Measurements from ENCODE around the gene SPG11.

Gene SPG11

DNA sequence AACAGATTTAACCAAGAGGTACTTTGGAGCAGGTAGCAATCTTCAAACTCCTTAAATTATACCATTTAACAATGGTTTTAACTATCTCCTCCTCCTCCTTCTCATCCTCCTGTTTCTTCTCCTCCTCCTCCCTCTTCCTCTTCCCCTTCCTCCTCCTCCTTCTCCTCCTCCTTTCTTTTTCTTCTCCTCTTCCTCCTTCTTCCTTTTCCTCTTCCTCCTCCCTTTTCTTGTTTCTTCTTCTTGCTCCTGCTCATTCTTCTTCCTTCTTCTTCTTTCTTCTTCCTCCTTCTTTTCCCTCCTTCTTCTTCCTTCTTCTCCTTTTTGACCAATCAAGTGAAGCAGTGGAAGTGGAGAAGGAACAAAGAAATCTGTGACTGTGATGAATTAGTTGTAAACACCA lies 33.6 kb upstream of the SPG11 start:
- Histone ChIP-seq H3K18ac (ENCODE audit: low read length) (no peak overlapping the region), H3K9me3 (replicated peaks in 1 of 2; ENCODE audit: control insufficient read depth in 2 of 2, insufficient read depth in 1 of 2, low read depth in 1 of 2, low read length in 2 of 2) (no peaks in the 10 kb centered on the region), H2BK120ac (ENCODE audit: low read depth, low read length) (no peak overlapping the region), H3K36me3 (replicated peaks in 1 of 2; ENCODE audit: control insufficient read depth in 2 of 2, insufficient read depth in 2 of 2, low read length in 2 of 2) (no peaks in the 10 kb centered on the region), H3K4ac (ENCODE audit: low read length) (no peak overlapping the region), H3K4me2 (ENCODE audit: insufficient read depth, low read length, poor library complexity, severe bottlenecking) (no peak overlapping the region), H4K8ac (ENCODE audit: low read depth, low read length) (no peak overlapping the region), H3K4me3 (ENCODE audit: low read length in 2 of 2) (no peak overlapping the region), H3K23ac (ENCODE audit: low read depth, low read length, poor library complexity) (no peak overlapping the region), H3K27me3 (ENCODE audit: control insufficient read depth in 3 of 3, insufficient read depth in 3 of 3, low read depth in 1 of 3, low read length in 3 of 3) (peaks cover 0 to 17% (median 0%) of the 10 kb centered on the region in 3 experiments), H3K79me1 (ENCODE audit: low read depth, low read length) (no peaks in the 10 kb centered on the region), H2BK5ac (ENCODE audit: low read length) (no peak overlapping the region), H3K9ac (ENCODE audit: low read depth, low read length, poor library complexity) (no peak overlapping the region), H3K27ac (replicated peaks; ENCODE audit: low read length) (no peak overlapping the region), H3K14ac (ENCODE audit: low read length) (no peak overlapping the region), H4K91ac (ENCODE audit: low read depth, low read length, poor library complexity) (no peak overlapping the region), H2BK15ac (ENCODE audit: low read length) (no peak overlapping the region), H2AFZ (ENCODE audit: low read length) (no peak overlapping the region), H3K4me1 (ENCODE audit: control insufficient read depth in 2 of 2, insufficient read depth in 1 of 2, low read depth in 1 of 2, low read length in 2 of 2) (no peaks in the 10 kb centered on the region), H2BK12ac (ENCODE audit: low read length) (no peak overlapping the region), H2AK5ac (ENCODE audit: low read depth, low read length) (no peak overlapping the region)
- DNase-seq (ENCODE audit: low spot score): no peak

DNA sequence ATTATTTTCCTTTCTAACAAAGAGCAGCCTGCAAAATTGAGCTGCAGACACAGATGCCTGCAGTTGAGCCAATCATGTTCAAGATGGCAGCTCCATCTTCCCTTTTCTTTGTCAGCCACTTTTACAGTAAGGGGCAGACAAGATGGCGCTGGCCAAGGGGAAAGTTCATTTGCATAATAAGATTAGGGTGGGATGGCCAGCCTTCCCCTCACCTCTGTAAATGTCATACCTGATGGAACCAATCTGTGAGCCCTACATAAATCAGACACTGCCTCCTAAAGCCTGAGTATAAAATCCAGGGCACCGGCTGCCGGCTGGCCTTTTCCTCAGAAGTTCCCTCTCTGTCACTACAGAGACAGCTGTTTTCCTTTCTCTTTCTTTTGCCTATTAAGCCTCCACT lies 31.8 kb upstream of the SPG11 start:
- Histone ChIP-seq H2BK5ac (ENCODE audit: low read length) (no peak overlapping the region), H3K23ac (ENCODE audit: low read depth, low read length, poor library complexity) (no peak overlapping the region), H2AK5ac (ENCODE audit: low read depth, low read length) (no peak overlapping the region), H2BK120ac (ENCODE audit: low read depth, low read length) (no peak overlapping the region), H3K4me2 (ENCODE audit: insufficient read depth, low read length, poor library complexity, severe bottlenecking) (no peak overlapping the region), H3K4ac (ENCODE audit: low read length) (no peak overlapping the region), H3K4me1 (ENCODE audit: control insufficient read depth in 2 of 2, insufficient read depth in 1 of 2, low read depth in 1 of 2, low read length in 2 of 2) (no peaks in the 10 kb centered on the region), H3K79me1 (ENCODE audit: low read depth, low read length) (no peaks in the 10 kb centered on the region), H3K14ac (ENCODE audit: low read length) (no peak overlapping the region), H3K4me3 (ENCODE audit: low read length in 2 of 2) (no peak overlapping the region), H4K91ac (ENCODE audit: low read depth, low read length, poor library complexity) (no peak overlapping the region), H2AFZ (ENCODE audit: low read length) (peak overlapping the region; percentile 67), H3K18ac (ENCODE audit: low read length) (no peak overlapping the region), H3K9me3 (replicated peaks in 1 of 2; ENCODE audit: control insufficient read depth in 2 of 2, insufficient read depth in 1 of 2, low read depth in 1 of 2, low read length in 2 of 2) (no peaks in the 10 kb centered on the region), H2BK12ac (ENCODE audit: low read length) (no peak overlapping the region), H4K8ac (ENCODE audit: low read depth, low read length) (no peak overlapping the region), H2BK15ac (ENCODE audit: low read length) (no peak overlapping the region), H3K27ac (replicated peaks; ENCODE audit: low read length) (no peak overlapping the region), H3K9ac (ENCODE audit: low read depth, low read length, poor library complexity) (no peak overlapping the region), H3K27me3 (ENCODE audit: control insufficient read depth in 3 of 3, insufficient read depth in 3 of 3, low read depth in 1 of 3, low read length in 3 of 3) (peaks cover 0 to 17% (median 0%) of the 10 kb centered on the region in 3 experiments), H3K36me3 (replicated peaks in 1 of 2; ENCODE audit: control insufficient read depth in 2 of 2, insufficient read depth in 2 of 2, low read length in 2 of 2) (no peaks in the 10 kb centered on the region)
- WGBS, 2 donors (ENCODE audit: extremely low coverage in 2 of 2, insufficient read length in 2 of 2, insufficient replicate concordance in 1 of 2): no CpG with 5 or more reads among the region's 3 CpGs
- DNase-seq (ENCODE audit: low spot score): no peak

DNA sequence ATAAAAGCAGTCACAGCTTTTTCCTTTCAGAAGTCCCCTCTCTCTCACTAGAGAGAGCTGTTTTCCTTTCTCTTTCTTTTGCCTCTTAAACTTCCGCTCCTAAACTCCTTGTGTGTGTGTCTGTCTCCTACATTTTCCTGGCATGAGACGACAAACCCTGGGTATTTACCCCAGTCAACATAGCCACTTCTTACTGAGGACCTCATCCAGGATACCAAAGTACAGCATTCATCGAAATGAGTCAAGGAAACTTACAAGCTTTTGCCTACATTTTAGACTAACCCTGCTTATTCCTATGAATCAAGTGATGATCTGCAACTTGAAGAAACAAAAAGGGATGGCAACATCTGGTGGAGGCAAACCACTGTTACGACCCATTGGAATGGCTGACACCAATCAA lies 31.0 kb upstream of the SPG11 start:
- Histone ChIP-seq H2BK15ac (ENCODE audit: low read length) (no peak overlapping the region), H3K4me1 (ENCODE audit: control insufficient read depth in 2 of 2, insufficient read depth in 1 of 2, low read depth in 1 of 2, low read length in 2 of 2) (no peaks in the 10 kb centered on the region), H3K4me2 (ENCODE audit: insufficient read depth, low read length, poor library complexity, severe bottlenecking) (no peak overlapping the region), H3K23ac (ENCODE audit: low read depth, low read length, poor library complexity) (no peak overlapping the region), H2BK5ac (ENCODE audit: low read length) (no peak overlapping the region), H3K36me3 (replicated peaks in 1 of 2; ENCODE audit: control insufficient read depth in 2 of 2, insufficient read depth in 2 of 2, low read length in 2 of 2) (no peaks in the 10 kb centered on the region), H2AFZ (ENCODE audit: low read length) (peak overlapping the region; percentile 22), H3K9ac (ENCODE audit: low read depth, low read length, poor library complexity) (no peak overlapping the region), H3K27ac (replicated peaks; ENCODE audit: low read length) (no peak overlapping the region), H3K79me1 (ENCODE audit: low read depth, low read length) (no peaks in the 10 kb centered on the region), H3K27me3 (ENCODE audit: control insufficient read depth in 3 of 3, insufficient read depth in 3 of 3, low read depth in 1 of 3, low read length in 3 of 3) (peaks cover 0 to 17% (median 0%) of the 10 kb centered on the region in 3 experiments), H3K4me3 (ENCODE audit: low read length in 2 of 2) (no peak overlapping the region), H3K18ac (ENCODE audit: low read length) (no peak overlapping the region), H2AK5ac (ENCODE audit: low read depth, low read length) (no peak overlapping the region), H4K8ac (ENCODE audit: low read depth, low read length) (no peak overlapping the region), H3K4ac (ENCODE audit: low read length) (no peak overlapping the region), H3K9me3 (replicated peaks in 1 of 2; ENCODE audit: control insufficient read depth in 2 of 2, insufficient read depth in 1 of 2, low read depth in 1 of 2, low read length in 2 of 2) (no peaks in the 10 kb centered on the region), H2BK12ac (ENCODE audit: low read length) (no peak overlapping the region), H2BK120ac (ENCODE audit: low read depth, low read length) (no peak overlapping the region), H4K91ac (ENCODE audit: low read depth, low read length, poor library complexity) (no peak overlapping the region), H3K14ac (ENCODE audit: low read length) (no peak overlapping the region)
- no CpG with 5 or more reads among the region's 4 CpGs for WGBS, 2 donors (ENCODE audit: extremely low coverage in 2 of 2, insufficient read length in 2 of 2, insufficient replicate concordance in 1 of 2)
- DNase-seq (ENCODE audit: low spot score): no peak

DNA sequence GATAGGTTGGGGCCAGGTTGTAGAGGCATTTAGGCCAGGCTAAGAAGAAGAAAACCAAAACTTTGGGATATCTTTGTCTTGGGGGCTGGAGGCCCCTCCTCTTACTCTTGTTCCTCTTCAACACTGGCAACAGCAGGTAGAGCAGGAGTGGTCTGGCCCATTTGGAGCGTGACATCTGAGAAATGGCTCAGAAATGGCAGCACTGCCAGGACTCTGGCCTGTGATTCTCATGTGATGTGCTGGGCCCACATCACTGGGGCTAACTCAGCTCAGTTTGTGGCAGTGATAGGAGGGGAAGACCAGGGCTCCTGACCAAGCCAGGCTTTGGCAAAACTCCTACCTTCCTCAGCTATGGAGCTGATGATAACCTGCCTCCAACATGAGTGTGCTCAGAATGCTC lies 29.2 kb upstream of the SPG11 start:
- Histone ChIP-seq H3K4me3 (ENCODE audit: low read length in 2 of 2) (no peak overlapping the region), H3K27me3 (ENCODE audit: control insufficient read depth in 3 of 3, insufficient read depth in 3 of 3, low read depth in 1 of 3, low read length in 3 of 3) (peaks cover 0 to 17% (median 0%) of the 10 kb centered on the region in 3 experiments), H2BK5ac (ENCODE audit: low read length) (no peak overlapping the region), H2BK12ac (ENCODE audit: low read length) (no peak overlapping the region), H3K9me3 (replicated peaks in 1 of 2; ENCODE audit: control insufficient read depth in 2 of 2, insufficient read depth in 1 of 2, low read depth in 1 of 2, low read length in 2 of 2) (no peaks in the 10 kb centered on the region), H4K91ac (ENCODE audit: low read depth, low read length, poor library complexity) (no peak overlapping the region), H4K8ac (ENCODE audit: low read depth, low read length) (no peak overlapping the region), H3K23ac (ENCODE audit: low read depth, low read length, poor library complexity) (no peak overlapping the region), H3K79me1 (ENCODE audit: low read depth, low read length) (no peaks in the 10 kb centered on the region), H3K9ac (ENCODE audit: low read depth, low read length, poor library complexity) (no peak overlapping the region), H2AFZ (ENCODE audit: low read length) (no peak overlapping the region), H3K4me2 (ENCODE audit: insufficient read depth, low read length, poor library complexity, severe bottlenecking) (no peak overlapping the region), H2BK15ac (ENCODE audit: low read length) (no peak overlapping the region), H3K14ac (ENCODE audit: low read length) (no peak overlapping the region), H3K27ac (replicated peaks; ENCODE audit: low read length) (no peak overlapping the region), H2AK5ac (ENCODE audit: low read depth, low read length) (no peak overlapping the region), H3K4ac (ENCODE audit: low read length) (no peak overlapping the region), H3K36me3 (replicated peaks in 1 of 2; ENCODE audit: control insufficient read depth in 2 of 2, insufficient read depth in 2 of 2, low read length in 2 of 2) (no peaks in the 10 kb centered on the region), H2BK120ac (ENCODE audit: low read depth, low read length) (no peak overlapping the region), H3K18ac (ENCODE audit: low read length) (no peak overlapping the region), H3K4me1 (ENCODE audit: control insufficient read depth in 2 of 2, insufficient read depth in 1 of 2, low read depth in 1 of 2, low read length in 2 of 2) (no peaks in the 10 kb centered on the region)
- no peak for DNase-seq (ENCODE audit: low spot score)
- WGBS, 2 donors (ENCODE audit: extremely low coverage in 2 of 2, insufficient read length in 2 of 2, insufficient replicate concordance in 1 of 2): no CpG with 5 or more reads among the region's 1 CpG
